Activated CD4-positive, alpha-beta T cell treated with anti-CD3 and anti-CD28 coated beads for 24 hours (primary cell): ENCODE results near the gene PSTPIP2.
A peak's percentile ranks its signal among the peaks of the same experiment; 100 is the strongest.
"Not testable (repeated sequence)": the region's sequence is repeated elsewhere in the genome, so short reads cannot be mapped to it uniquely, and the experiment has no call there.

Experiments
- DNase-seq, 2 donors: peaks; one replicate each; pipeline ENCODE4 v3.0.0-alpha.2; 2020; ENCODE audit warnings: low read depth in 2 of 2

Gene PSTPIP2

DNA sequence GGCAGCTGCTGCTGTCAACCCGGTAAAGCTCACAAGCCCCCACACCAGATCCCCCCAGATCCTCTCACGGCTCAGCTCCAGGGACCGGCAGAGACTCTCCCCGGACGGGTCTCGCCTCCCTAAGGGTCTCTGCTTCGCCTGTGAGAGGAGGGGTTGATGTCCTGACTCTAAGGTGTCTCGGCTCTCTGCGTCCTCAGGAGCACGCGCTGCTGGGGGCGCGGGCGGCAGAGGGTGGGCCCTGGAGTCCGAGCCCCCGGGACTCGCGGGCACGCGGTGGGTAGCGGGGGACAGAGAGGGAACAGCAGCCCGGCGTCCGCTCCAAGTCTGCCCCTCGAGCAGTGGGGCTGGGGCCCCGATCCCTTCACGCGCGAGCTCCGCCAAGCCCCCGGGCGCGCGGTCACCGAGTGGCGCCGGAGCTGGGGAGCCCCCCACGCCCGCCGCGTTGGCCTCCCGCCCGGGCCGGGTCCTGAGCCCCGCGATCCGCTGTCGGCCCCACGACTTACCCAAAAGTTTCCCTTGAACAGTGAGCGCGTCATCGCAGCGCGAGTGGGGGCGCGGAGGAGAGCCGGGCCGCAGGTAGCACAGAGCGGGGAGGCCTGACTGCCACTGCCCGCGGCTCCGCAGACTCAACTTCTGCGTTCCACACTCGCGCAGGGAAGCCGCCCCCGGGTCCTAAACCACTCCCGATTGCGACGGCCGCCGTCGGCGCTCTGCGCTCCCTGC, at the start of gene PSTPIP2:
Gene PSTPIP2 (minus strand): TSS at position 608 of the 723 bp plus-strand sequence. CDS start 72 bp downstream, at position 536.
- peak; percentile 41 to 53 for DNase-seq

GRCh38 chr18:46113751-46114150, 41.7 kb upstream of the PSTPIP2 start:
- no peak for DNase-seq

DNA sequence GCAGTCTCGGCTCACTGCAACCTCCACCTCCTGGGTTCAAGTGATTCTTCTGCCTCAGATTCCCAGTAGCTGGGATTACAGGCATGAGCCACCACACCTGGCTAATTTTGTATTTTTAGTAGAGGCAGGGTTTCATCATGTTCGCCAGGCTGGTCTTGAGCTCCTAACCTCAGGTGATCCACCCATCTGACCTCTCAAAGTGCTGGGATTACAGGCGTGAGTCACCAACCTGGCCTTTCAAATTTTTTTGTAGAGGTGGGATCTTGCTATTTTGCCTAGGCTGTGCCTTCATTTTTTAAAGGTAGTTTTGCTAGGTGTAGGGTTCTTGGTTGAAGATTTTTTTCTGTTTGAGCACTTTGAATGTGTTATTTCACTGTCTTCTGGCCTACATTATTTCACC, 38.3 kb upstream of the PSTPIP2 start:
- no peak for DNase-seq

- DNase-seq = no peak
These were observed 37.3 kb upstream of the PSTPIP2 start for GRCh38 chr18:46109386-46109785.

- DNase-seq = peak; percentile 80 to 87
These were observed 32.3 kb upstream of the PSTPIP2 start, which contains the start of gene HAUS1 for GRCh38 chr18:46104128-46104911. Gene HAUS1 (plus strand): TSS chr18:46104385. CDS start chr18:46104412, 27 bp downstream.

DNA sequence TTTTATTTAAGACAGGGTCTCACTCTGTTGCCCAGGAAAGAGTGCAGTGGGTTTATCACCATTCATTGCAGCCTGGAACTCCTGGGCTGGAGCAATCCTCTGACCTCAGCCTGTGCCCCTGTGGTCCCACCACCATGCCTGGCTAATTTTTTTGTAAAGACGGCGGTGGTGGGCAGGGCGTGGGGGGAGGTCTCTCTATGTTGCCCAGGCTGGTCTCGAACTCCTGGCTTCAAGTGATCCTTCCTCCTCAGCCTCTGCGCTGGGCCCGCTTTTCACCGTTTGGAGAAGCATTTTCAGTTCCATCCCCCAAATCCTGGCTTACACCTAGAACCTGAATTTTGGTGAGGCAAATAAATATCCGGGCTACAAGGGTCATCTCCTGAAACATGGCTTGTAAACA, 27.4 kb upstream of the PSTPIP2 start:
- no peak for DNase-seq

DNA sequence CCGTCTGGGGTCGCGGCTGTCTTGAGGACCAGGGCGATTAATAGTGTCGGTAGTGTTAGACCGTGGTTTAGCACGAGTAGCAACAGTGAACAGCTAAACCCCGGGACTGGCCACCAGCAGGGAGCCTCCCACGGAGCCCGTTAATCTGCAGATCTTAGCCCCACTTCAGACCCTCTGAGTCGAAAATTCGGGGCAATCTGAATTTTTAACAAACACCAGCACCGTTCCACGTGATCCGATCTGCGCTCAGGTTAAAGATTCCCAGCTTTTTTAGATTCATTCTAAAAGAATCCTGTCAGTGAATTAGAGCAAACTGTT, 26.5 kb upstream of the PSTPIP2 start:
- no peak for DNase-seq

- peak; percentile 70 to 80 for DNase-seq
These were observed 25.9 kb upstream of the PSTPIP2 start, which contains the start of gene ATP5F1A for GRCh38 chr18:46097801-46098615. Gene ATP5F1A (minus strand): TSS chr18:46098296. CDS start chr18:46098231, 65 bp downstream.

DNA sequence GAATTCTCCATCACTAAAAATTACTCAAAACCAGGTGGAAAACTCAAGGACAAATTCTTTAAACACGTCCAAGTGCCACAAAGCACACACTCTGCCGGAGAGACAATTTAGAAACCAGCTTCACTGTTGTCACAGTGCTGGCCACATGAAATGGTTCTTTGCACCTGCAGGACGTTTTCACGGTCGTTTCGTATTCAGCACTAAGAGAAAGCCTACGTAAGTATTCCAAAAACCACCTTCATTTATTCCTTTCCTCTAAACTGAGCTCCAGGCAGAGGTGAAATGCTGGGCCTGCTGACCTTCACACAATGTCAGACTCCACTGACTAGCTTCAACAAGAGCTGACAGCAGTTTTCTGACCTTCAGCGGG, 25.4 kb upstream of the PSTPIP2 start:
- no peak for DNase-seq

DNA sequence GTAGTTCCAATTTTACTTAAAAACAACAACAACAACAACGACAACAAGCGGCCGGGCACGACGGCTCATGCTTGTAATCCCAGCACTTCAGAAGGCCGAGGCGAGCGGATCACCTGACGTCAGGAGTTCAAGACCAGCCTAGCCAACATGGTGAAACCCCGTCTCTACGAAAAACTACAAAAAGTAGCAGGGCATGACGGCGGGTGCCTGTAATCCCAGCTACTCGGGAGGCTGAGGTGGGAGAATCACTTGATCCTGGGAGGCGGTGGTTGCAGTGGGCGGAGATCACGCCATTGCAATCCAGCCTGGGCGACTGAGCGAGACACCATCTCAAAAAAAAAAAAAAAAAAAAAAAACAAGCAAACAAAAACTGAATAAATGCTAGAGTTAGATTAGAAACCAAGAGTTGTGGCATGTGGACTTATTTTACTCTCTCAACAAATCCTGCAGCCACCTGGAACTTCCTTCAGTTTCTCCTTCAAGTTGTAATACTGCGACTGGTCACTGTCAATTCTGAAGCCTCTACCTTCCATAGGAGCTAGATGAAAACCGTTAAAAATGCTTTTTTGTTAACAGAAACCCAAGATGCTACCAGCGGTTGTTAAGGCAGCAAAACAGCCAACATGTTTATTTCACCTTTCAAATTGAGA, 24.7 kb upstream of the PSTPIP2 start:
- no peak for DNase-seq

- no peak for DNase-seq
These were observed 23.5 kb upstream of the PSTPIP2 start for GRCh38 chr18:46095532-46095931.

DNA sequence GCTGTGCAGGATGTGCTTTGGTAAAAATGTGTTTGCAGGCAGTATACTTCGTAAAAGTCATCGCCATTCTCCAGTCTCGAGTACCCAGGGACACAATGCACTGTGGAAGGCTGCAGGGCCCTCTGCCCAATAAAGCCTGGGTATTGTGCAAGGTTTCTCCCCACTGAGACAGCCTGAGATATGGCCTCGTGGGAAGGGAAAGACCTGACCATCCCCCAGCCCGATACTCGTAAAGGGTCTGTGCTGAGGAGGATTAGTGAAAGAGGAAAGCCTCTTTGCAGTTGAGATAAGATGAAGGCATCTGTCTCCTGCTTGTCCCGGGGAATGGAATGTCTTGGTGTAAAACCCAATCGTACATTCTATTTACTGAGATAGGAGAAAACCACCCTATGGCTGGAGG, 16.4 kb upstream of the PSTPIP2 start:
- DNase-seq = not testable (repeated sequence)

DNA sequence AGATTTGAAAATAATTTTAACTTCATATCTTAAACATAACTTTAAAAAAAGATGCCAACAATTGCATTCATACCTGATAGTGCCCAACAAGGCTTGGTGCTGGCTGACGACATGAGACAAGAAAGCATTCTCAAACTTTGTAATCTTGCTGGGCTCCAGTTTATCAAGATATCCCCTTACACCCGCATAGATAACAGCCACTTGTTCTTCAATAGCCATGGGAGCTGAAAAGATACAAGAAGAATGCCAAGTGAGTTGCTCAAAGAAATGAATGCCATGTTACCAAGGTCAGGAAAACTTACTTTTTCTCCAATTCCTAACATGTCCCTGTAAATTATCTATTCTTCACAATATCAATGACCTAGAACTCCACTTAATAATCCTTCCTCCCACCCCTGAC, 12.4 kb upstream of the PSTPIP2 start:
- no peak for DNase-seq

DNA sequence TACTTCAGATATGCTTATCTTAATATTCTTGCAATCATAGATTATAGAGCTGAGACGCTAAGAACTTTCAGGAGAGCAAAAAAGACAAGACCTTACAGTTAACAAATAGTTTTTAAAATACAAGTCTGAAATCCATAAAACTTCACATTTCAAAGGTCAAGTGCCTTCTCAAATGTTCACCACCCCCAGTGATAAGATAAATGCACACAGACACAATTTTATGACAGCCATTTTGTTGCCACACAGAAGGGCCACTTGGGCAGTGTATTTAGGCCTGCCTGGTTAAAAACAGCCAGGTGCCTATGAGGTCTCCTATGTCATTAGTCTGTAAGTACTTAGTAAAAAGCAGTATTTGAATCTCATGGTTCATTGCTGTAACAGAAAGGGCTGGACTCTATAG, 8.1 kb upstream of the PSTPIP2 start:
- DNase-seq = no peak

- DNase-seq = no peak
These were observed 7.3 kb upstream of the PSTPIP2 start for GRCh38 chr18:46079336-46079735.

DNA sequence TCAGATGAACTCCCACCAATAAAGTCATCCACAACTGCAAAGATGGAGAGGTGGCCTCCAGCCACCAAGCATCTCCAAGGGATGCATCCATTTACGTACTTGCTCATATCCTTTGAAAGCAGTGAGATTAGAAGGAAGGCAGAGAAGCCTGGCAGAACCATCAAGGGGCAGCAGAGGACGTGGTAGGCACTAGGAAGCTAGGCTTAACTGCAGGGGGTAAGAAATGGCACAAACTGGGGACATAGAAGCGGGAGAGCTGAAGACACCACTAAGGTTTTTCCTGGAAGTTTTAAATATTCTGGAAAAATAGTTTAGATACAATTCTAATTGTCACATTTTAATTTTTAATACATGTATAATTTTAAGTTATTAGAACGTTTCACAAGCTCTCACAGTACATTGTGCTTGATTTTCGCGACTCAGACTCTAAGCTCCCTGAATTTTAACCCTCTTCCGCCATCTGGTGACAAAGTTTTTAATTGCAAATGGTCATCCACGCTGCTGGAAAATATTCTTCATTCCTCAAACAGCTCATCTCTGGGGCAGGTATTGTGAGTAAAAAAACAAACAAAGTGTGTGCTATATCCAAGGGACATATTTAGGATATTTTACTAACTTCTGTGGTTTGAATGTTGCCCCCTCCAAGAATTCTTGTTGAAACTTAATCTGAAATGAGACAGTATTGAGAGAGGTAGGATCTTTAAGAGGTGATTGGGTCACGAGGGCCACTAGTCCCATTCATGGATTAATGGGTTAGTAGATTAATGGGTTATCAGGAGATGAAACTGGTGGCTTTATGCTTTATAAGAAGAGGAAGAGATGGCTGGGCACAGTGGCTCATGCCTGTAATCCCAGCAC, 1.6 kb upstream of the PSTPIP2 start:
- DNase-seq = peak in 1 of 2 donors; percentile 71

DNA sequence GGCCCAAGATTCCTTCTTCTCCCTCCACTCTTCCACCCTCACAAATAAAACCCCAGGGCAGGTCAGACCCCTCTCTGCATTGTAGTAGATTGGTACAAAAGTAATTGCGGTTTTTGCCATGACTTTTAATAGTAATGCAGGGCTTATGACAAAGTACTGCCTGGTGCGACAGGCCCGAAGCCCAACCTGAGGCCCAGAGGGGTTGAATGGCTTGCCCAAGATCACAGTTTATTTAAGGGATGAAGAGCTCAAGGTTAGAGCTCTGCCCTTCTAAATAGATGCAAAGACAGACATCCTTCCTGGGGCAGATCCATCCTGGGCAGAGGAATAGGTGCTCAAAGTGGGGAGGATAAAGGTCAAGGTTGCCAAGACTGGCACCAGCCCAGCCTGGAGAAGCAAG, 899 bp upstream of the PSTPIP2 start:
- DNase-seq = no peak

GRCh38 chr18:46072376-46072867, 362 bp upstream of the PSTPIP2 start:
- no peak for DNase-seq

DNA sequence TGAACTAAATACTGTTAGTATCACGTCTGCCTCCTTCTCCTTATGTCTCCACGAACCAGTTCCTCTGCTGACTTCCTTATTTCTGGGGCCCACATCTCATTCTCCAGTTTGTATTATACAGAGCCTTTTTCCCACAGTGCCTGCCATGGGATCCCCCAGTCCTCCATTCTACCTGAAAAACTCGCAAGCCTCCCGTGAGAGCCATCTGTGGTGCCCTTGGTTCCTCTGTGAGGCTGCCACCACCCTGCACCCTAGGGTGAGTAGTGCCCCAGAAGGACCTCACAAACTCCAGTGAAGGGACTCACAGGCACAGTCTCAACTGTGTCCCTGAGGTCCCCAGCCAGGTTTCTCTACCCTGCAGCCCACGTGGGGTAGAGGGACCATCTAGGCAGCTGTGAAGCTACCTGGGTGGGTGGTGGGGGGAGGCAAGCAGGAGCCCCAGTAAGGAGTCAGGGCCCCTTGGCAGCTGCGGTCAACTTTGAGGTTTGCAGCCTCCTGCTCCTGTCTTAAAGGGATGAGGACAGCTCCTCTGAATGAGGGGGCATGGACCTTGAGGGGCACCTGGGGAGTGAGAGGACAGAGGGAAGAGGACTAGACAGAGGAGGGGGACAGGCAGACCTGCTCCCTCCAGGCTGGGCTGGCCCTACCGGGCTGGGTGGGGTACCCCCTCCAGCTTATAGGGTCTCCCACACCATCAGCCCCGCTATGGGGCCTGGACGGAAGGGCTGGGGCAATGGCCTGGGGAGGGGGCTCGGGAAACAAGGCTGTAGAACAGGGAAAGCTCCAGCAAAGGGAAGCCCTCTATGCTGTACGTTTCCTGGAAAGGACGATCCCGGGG, 1.0 kb downstream of the PSTPIP2 start:
- no peak for DNase-seq

DNA sequence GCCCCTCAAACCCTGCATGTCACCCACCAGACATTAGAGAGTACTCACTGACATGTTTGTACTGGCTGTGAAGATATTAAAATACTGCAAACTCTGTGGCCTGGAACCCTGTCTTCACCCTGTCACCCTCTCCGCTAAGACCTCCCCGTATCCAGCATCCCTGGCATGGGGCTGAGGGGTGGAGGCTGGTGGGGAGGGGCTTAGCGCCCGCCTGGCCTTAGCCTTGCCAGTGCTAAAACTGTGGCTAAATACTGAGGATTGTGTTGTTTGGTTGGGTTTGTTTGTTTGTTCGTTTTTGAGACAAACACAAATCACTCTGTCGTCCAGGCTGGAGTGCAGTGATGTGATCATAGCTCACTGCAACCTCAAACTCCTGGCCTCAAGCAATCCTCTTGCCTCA, 1.8 kb downstream of the PSTPIP2 start:
- DNase-seq = no peak
